Measurements from ENCODE around the gene TMEM269. TPM values are rescaled to one million over a fixed set of nuclear protein-coding genes. Genes with fewer than 3 reads are reported as not detected.

Gene TMEM269
- total and polyA plus RNA-seq, 3 experiments from 2014 or later, result 0.16 to 0.20 TPM; not detected in 1

DNA sequence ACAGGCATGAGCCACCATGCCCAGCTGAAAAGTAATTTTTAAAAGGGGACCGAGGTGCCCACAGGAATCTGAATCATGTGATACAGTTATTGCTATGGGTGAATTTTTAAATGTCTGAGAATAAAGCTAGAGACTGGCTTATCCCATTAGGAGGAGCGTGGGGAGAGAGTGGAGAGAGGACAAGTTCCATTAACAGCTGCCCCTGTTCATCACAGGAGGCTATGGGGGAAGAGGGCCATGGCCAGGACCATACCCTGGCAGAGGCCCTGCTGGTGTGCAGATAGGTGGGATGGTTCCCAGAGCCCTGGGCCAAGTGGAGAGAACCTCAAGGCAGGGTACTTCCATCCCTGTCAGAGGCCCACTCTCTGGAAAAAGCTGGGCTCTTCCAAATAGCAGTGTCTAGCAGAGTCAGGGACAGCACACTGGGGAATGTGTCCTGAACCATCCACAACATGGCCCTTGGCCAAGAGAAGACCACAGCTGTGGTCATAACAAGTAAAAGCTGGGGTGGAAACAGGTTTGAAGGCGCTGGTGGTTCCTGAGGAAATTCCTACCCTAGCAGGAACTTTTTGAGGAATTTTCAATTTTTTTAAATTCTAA lies 48.0 kb downstream of the TMEM269 start:
- CTCF ChIA-PET, result interaction anchor here (1.4 kb wide), 1 partner anchor 14 kb away, joined by 6 read pairs; the partner anchor contains the start of gene ZNF691
- Histone ChIP-seq H3K4me1 (ENCODE audit: insufficient read depth, low read length) (no peaks in the 10 kb centered on the region), H3K9me3 (ENCODE audit: low read length) (no peaks in the 10 kb centered on the region), H3K36me3 (ENCODE audit: insufficient read depth, low read length) (no peaks in the 10 kb centered on the region), H3K27me3 (ENCODE audit: insufficient read depth, low read length, poor library complexity, severe bottlenecking) (no peaks in the 10 kb centered on the region), H3K4me3 (ENCODE audit: low read length) (no peak overlapping the region), H3K27ac (ENCODE audit: low read depth, low read length) (no peak overlapping the region)
- H3K27me3 Mint-ChIP-seq, result no peaks in the 10 kb centered on the region
- POLR2A ChIA-PET, result no interaction called here
- no peaks in the 10 kb centered on the region for H3K9me3 Mint-ChIP-seq
- H3K4me1 Mint-ChIP-seq, result no peaks in the 10 kb centered on the region
- no peak overlapping the region for H3K4me3 Mint-ChIP-seq
- H3K36me3 Mint-ChIP-seq, result peaks cover 4 to 10% (median 4%) of the 10 kb centered on the region in 3 donors
- no peak overlapping the region for H3K27ac Mint-ChIP-seq
- no peak for DNase-seq

DNA sequence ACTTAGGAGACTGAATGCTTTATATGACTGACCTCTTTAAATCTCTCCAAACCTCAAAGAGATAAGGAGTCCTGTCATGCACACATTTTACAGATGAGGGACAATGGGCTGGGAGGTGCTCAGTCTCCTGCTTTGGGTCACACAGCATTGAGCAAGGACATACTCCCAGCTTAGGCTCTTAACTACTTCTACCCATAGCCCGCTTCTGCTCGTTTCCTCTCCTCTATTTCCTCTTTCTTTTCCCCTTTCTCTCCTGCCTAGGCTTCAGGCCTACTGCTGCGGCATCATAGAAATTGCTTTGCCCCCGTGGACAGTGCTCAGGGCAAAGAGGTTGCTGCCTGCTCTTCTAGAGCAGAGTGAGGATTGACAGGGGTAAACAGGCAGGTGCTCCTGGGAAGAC lies 49.2 kb downstream of the TMEM269 start:
- Histone ChIP-seq H3K9me3 (ENCODE audit: low read length) (no peaks in the 10 kb centered on the region), H3K27me3 (ENCODE audit: insufficient read depth, low read length, poor library complexity, severe bottlenecking) (no peaks in the 10 kb centered on the region), H3K4me3 (ENCODE audit: low read length) (no peak overlapping the region), H3K4me1 (ENCODE audit: insufficient read depth, low read length) (no peaks in the 10 kb centered on the region), H3K27ac (ENCODE audit: low read depth, low read length) (no peak overlapping the region), H3K36me3 (ENCODE audit: insufficient read depth, low read length) (no peaks in the 10 kb centered on the region)
- no peak for DNase-seq
- ChIA-PET POLR2A (no interaction called here), CTCF (interaction anchor here (0.9 kb wide), 1 partner anchor 12 kb away, joined by 3 read pairs; the partner anchor contains the start of gene ZNF691)
- Mint-ChIP-seq H3K9me3 (no peaks in the 10 kb centered on the region), H3K4me3 (no peak overlapping the region), H3K36me3 (peaks cover 4 to 10% (median 4%) of the 10 kb centered on the region in 3 donors), H3K4me1 (no peaks in the 10 kb centered on the region), H3K27ac (peak overlapping the region in 2 of 8 donors; percentile 42 to 54), H3K27me3 (no peaks in the 10 kb centered on the region)

DNA sequence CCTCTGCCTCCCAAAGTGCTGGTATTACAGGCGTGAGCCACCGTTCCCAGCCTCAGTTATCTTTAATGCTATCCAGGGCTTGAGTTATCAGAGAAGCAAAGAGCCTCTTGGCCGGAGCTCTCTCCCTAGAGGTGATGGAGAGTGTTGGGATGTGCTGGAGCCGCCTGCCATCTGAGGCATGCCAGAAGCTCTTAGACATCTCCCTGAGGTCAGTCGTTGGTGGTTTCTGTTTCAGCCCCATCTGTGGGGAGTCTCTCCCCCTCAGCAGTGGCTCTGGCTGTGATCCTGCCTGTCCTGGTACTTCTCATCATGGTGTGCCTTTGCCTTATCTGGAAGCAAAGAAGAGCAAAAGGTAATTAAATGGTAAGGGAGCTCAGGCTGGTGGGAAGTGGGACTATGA lies 50.0 kb downstream of the TMEM269 start:
- ChIA-PET CTCF (interaction anchor here (0.9 to 1.7 kb wide), 2 partner anchors 11 to 239 kb away, joined by 3 read pairs; partner anchors contain the start of gene ZNF691), POLR2A (no interaction called here)
- no peak overlapping the region for H3K4me3 Mint-ChIP-seq
- DNase-seq, result no peak
- no peaks in the 10 kb centered on the region for H3K4me1 Mint-ChIP-seq
- no peaks in the 10 kb centered on the region for H3K9me3 ChIP-seq (ENCODE audit: low read length)
- no peak overlapping the region for H3K27ac Mint-ChIP-seq
- H3K27me3 ChIP-seq (ENCODE audit: insufficient read depth, low read length, poor library complexity, severe bottlenecking), result no peaks in the 10 kb centered on the region
- no peaks in the 10 kb centered on the region for H3K36me3 ChIP-seq (ENCODE audit: insufficient read depth, low read length)
- H3K9me3 Mint-ChIP-seq, result no peaks in the 10 kb centered on the region
- no peak overlapping the region for H3K27ac ChIP-seq (ENCODE audit: low read depth, low read length)
- H3K4me3 ChIP-seq (ENCODE audit: low read length), result no peak overlapping the region
- no peaks in the 10 kb centered on the region for H3K4me1 ChIP-seq (ENCODE audit: insufficient read depth, low read length)
- peaks cover 4 to 10% (median 4%) of the 10 kb centered on the region in 3 donors for H3K36me3 Mint-ChIP-seq
- no peaks in the 10 kb centered on the region for H3K27me3 Mint-ChIP-seq

DNA sequence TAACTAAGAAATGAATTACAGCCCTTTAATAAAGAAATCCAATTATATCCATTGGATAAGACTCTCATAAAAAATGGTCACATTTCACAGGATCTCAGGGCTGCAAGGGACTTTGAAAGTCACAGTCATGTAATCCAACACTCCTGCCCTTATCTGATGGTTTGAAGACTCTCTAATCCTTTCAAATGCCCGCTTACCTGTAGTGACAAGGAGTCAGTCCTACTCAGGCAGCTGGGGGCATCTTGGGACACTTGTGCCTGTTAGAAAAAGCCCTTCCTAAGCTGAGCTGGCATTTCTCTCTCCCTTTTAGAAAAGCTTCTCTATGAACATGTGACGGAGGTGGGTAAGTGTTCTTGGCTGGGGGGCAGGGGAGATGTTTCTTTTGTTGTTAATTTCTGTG lies 50.6 kb downstream of the TMEM269 start:
- Mint-ChIP-seq H3K27ac (no peak overlapping the region), H3K36me3 (peaks cover 3 to 10% (median 4%) of the 10 kb centered on the region in 3 donors), H3K27me3 (no peaks in the 10 kb centered on the region), H3K9me3 (no peaks in the 10 kb centered on the region), H3K4me3 (no peak overlapping the region), H3K4me1 (no peaks in the 10 kb centered on the region)
- H3K27me3 ChIP-seq (ENCODE audit: insufficient read depth, low read length, poor library complexity, severe bottlenecking), result no peaks in the 10 kb centered on the region
- H3K36me3 ChIP-seq (ENCODE audit: insufficient read depth, low read length), result no peaks in the 10 kb centered on the region
- H3K27ac ChIP-seq (ENCODE audit: low read depth, low read length), result no peak overlapping the region
- POLR2A ChIA-PET, result no interaction called here
- H3K4me3 ChIP-seq (ENCODE audit: low read length), result no peak overlapping the region
- H3K9me3 ChIP-seq (ENCODE audit: low read length), result no peaks in the 10 kb centered on the region
- DNase-seq, result no peak
- H3K4me1 ChIP-seq (ENCODE audit: insufficient read depth, low read length), result no peaks in the 10 kb centered on the region
- CTCF ChIA-PET, result interaction anchor here (1.7 kb wide), 1 partner anchor 238 kb away, joined by 3 read pairs; no protein-coding TSS in a partner anchor

DNA sequence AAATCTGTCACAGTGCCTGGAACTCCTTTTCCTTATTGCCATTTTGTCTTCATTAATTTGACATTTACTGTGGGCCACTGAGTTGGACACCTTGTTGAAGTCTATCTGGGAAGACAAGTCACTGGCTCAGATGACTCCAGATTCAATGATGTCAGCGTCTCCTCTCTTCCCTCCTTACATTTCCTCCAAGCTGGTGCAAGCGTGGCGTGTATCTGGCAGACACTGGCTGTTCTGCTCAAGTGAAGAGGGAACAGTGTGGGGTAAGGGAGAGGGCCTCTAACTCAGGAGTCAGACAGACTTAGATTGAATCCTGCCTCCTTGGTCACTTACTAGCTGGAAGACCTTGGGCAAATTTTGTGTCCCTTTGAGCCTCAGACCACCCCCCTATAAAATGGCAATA lies 52.9 kb downstream of the TMEM269 start:
- H3K27ac ChIP-seq (ENCODE audit: low read depth, low read length), result no peak overlapping the region
- no peaks in the 10 kb centered on the region for H3K9me3 ChIP-seq (ENCODE audit: low read length)
- Mint-ChIP-seq H3K9me3 (no peaks in the 10 kb centered on the region), H3K27me3 (no peaks in the 10 kb centered on the region), H3K27ac (peak overlapping the region in 1 of 8 donors; percentile 17), H3K4me1 (no peaks in the 10 kb centered on the region), H3K36me3 (peaks cover 1 to 8% (median 4%) of the 10 kb centered on the region in 3 donors), H3K4me3 (no peak overlapping the region)
- POLR2A ChIA-PET, result no interaction called here
- CTCF ChIA-PET, result no interaction called here
- no peak for DNase-seq
- no peaks in the 10 kb centered on the region for H3K27me3 ChIP-seq (ENCODE audit: insufficient read depth, low read length, poor library complexity, severe bottlenecking)
- H3K36me3 ChIP-seq (ENCODE audit: insufficient read depth, low read length), result no peaks in the 10 kb centered on the region
- H3K4me1 ChIP-seq (ENCODE audit: insufficient read depth, low read length), result no peaks in the 10 kb centered on the region
- no peak overlapping the region for H3K4me3 ChIP-seq (ENCODE audit: low read length)

DNA sequence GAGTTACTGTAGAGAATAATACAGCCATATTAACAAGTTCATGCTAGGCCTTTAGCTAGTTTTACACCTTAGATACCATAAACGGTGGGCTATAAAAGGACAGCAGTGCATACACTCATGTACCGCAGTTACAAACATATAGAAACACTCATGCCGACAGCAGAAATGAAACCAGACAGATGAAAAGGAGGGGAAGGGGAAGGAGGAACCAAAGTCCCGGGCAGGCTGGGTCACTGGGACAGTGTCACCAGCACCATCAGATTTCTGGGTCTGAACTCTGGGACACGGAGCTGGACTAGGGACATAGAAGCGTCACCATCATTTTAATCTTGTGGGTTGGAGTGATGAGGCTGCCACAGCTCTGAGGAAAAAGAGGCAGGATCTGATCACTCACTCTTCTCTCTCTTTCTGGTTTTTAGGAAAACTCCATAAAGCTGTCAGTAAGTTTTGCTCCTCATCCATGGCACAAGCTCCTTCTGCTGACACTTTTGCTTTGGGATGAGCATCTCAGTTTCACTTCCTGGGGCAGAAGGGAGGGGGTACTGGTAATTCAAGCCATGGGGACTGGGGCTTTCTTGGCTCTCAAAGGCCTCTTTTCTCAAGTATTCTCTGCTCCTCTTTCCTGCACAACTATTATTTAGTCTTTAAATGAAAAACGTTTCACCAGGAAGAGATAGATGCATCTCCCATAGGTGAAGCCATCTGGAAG lies 53.8 kb downstream of the TMEM269 start:
- Histone ChIP-seq H3K9me3 (ENCODE audit: low read length) (no peaks in the 10 kb centered on the region), H3K27me3 (ENCODE audit: insufficient read depth, low read length, poor library complexity, severe bottlenecking) (no peaks in the 10 kb centered on the region), H3K36me3 (ENCODE audit: insufficient read depth, low read length) (no peaks in the 10 kb centered on the region), H3K4me1 (ENCODE audit: insufficient read depth, low read length) (no peaks in the 10 kb centered on the region), H3K27ac (ENCODE audit: low read depth, low read length) (no peak overlapping the region), H3K4me3 (ENCODE audit: low read length) (no peak overlapping the region)
- ChIA-PET POLR2A (interaction anchor here (0.5 kb wide), 1 partner anchor 26 kb away, joined by 9 read pairs; no protein-coding TSS in a partner anchor), CTCF (interaction anchor here (0.7 kb wide), 1 partner anchor 9 kb away, joined by 3 read pairs; no protein-coding TSS in a partner anchor)
- H3K4me1 Mint-ChIP-seq, result no peaks in the 10 kb centered on the region
- H3K27me3 Mint-ChIP-seq, result no peaks in the 10 kb centered on the region
- peaks cover 4 to 11% (median 5%) of the 10 kb centered on the region in 3 donors for H3K36me3 Mint-ChIP-seq
- DNase-seq, result no peak
- H3K4me3 Mint-ChIP-seq, result no peak overlapping the region
- no peak overlapping the region for H3K27ac Mint-ChIP-seq
- H3K9me3 Mint-ChIP-seq, result no peaks in the 10 kb centered on the region

DNA sequence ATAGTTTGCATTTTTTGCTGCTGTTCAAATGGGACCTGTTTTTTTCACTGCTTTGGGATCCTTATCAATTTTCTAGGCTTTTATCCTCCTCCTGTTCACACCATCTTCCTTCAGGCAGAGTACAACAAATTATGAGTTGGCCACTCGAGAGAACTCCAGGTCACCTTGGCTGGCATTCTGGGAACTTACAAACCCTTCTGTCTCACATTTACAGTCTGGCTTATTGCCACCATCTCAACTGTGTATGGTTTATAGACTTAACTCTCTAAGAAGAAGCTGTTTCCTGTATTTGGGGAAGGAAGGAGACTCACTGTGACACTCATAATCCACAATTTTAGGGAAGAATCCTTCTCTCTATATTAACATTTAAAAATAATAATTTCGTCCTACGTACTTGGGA lies 56.2 kb downstream of the TMEM269 start:
- Histone ChIP-seq H3K9me3 (ENCODE audit: low read length) (no peaks in the 10 kb centered on the region), H3K27me3 (ENCODE audit: insufficient read depth, low read length, poor library complexity, severe bottlenecking) (no peaks in the 10 kb centered on the region), H3K36me3 (ENCODE audit: insufficient read depth, low read length) (no peaks in the 10 kb centered on the region), H3K27ac (ENCODE audit: low read depth, low read length) (no peak overlapping the region), H3K4me1 (ENCODE audit: insufficient read depth, low read length) (peaks cover 4% of the 10 kb centered on the region), H3K4me3 (ENCODE audit: low read length) (no peak overlapping the region)
- Mint-ChIP-seq H3K27me3 (no peaks in the 10 kb centered on the region), H3K9me3 (no peaks in the 10 kb centered on the region), H3K4me1 (peaks cover 3 to 5% (median 3%) of the 10 kb centered on the region in 3 donors), H3K27ac (no peak overlapping the region), H3K36me3 (peaks cover 0 to 7% (median 4%) of the 10 kb centered on the region in 3 donors), H3K4me3 (no peak overlapping the region)
- ChIA-PET CTCF (no interaction called here), POLR2A (no interaction called here)
- DNase-seq, result no peak

DNA sequence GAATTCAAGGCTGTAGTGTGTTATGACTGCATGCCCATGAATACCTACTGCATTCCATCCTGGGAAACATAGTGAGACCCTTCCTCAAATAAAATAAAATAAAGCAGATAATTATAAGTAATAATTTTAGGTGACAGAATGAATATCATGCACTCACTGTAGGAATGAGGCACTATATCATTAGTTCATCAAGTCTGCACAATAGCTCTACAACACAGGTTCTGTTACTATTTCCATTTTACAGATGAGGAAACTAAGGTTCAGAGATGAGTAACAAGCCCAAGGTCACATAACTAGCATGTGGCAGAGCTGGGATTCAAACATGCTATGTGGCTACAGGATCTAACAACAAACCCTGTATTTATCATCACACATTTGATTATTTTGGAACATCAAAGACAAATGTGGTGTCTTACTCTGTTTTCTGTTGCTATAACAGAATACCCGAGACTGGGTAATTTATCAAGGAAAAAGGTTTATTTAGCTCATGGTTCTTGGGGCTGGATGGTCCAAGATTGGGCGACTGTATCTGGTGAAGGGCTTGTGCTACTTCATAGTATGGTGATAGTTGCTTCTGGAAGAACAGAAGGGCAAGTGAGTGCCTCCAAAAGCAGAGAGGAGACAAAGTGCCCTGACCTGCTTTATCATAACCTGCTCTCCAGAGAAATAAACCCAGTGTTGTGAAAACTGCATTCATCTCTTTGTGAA lies 56.8 kb downstream of the TMEM269 start:
- Mint-ChIP-seq H3K27me3 (no peaks in the 10 kb centered on the region), H3K36me3 (peaks cover 0 to 9% (median 4%) of the 10 kb centered on the region in 3 donors), H3K4me1 (peaks cover 6 to 10% (median 7%) of the 10 kb centered on the region in 3 donors), H3K9me3 (no peaks in the 10 kb centered on the region), H3K4me3 (no peak overlapping the region), H3K27ac (no peak overlapping the region)
- Histone ChIP-seq H3K9me3 (ENCODE audit: low read length) (no peaks in the 10 kb centered on the region), H3K4me3 (ENCODE audit: low read length) (no peak overlapping the region), H3K4me1 (ENCODE audit: insufficient read depth, low read length) (peaks cover 5% of the 10 kb centered on the region), H3K27ac (ENCODE audit: low read depth, low read length) (no peak overlapping the region), H3K36me3 (ENCODE audit: insufficient read depth, low read length) (no peaks in the 10 kb centered on the region), H3K27me3 (ENCODE audit: insufficient read depth, low read length, poor library complexity, severe bottlenecking) (no peaks in the 10 kb centered on the region)
- no peak for DNase-seq
- ChIA-PET CTCF (no interaction called here), POLR2A (no interaction called here)

All from CD8-positive, alpha-beta memory T cell (primary cell).